Endodermal cell (in vitro differentiated cells): ENCODE results near the gene OTOS. TPM values are rescaled to one million over a fixed set of nuclear protein-coding genes. Genes with fewer than 3 reads are reported as not detected.

Experiments
- DNase-seq: peaks from one replicate; pipeline ENCODE4 v3.0.0-alpha.2; 2017
- H3K27ac ChIP-seq: 2 replicates; pipeline ENCODE4 v1.5.1; 2013; ENCODE audit warnings: mild to moderate bottlenecking, low read depth, low read length, moderate library complexity
- H3K27me3 ChIP-seq: 2 replicates; pipeline ENCODE4 v1.6.1; 2013; ENCODE audit warnings: mild to moderate bottlenecking, low read length, moderate library complexity; ENCODE audit not compliant: insufficient read depth, control insufficient read depth, poor library complexity, severe bottlenecking
- H3K36me3 ChIP-seq: 2 replicates; pipeline ENCODE4 v1.7.0; 2013; ENCODE audit warnings: mild to moderate bottlenecking, low read length, moderate library complexity; ENCODE audit not compliant: control insufficient read depth, insufficient read depth
- H3K4me1 ChIP-seq: one replicate; pipeline ENCODE4 v1.7.0; 2013; ENCODE audit warnings: low read length; ENCODE audit not compliant: control insufficient read depth, insufficient read depth
- H3K4me3 ChIP-seq: 2 replicates; pipeline ENCODE4 v1.5.1; 2013; ENCODE audit warnings: mild to moderate bottlenecking, low read length, moderate library complexity
- H3K9ac ChIP-seq: 2 replicates; pipeline ENCODE4 v1.6.1; 2013; ENCODE audit warnings: mild to moderate bottlenecking, low read length, moderate library complexity; ENCODE audit not compliant: poor library complexity, severe bottlenecking; ENCODE audit errors: extremely low read depth
- H3K9me3 ChIP-seq: 2 replicates; pipeline ENCODE4 v1.6.1; 2013; ENCODE audit warnings: mild to moderate bottlenecking, low read length, moderate library complexity; ENCODE audit not compliant: control insufficient read depth
- H3K27ac Mint-ChIP-seq: 2 replicates; pipeline ENCODE4 v1.8.0; 2020; ENCODE audit warnings: mixed read lengths
- H3K27me3 Mint-ChIP-seq: 2 replicates; pipeline ENCODE4 v1.8.0; 2021; ENCODE audit warnings: mild to moderate bottlenecking, mixed read lengths; ENCODE audit not compliant: insufficient read depth
- H3K36me3 Mint-ChIP-seq: 2 replicates; pipeline ENCODE4 v1.8.0; 2020; ENCODE audit warnings: low read depth, mixed read lengths
- H3K4me1 Mint-ChIP-seq: 2 replicates; pipeline ENCODE4 v1.8.0; 2020; ENCODE audit warnings: mixed read lengths
- H3K4me3 Mint-ChIP-seq: 2 replicates; pipeline ENCODE4 v1.8.0; 2020; ENCODE audit warnings: mild to moderate bottlenecking, moderate library complexity, mixed read lengths
- H3K9me3 Mint-ChIP-seq: 2 replicates; pipeline ENCODE4 v1.8.0; 2020; ENCODE audit warnings: mild to moderate bottlenecking, mixed read lengths
- WGBS, 2 experiments: methylation state at CpG; one replicate each; pipeline versions ENCODE4 v1.1.5 to v1.1.7; 2013; ENCODE audit warnings: missing lambda C conversion rate in 2 of 2, mixed read lengths in 1 of 2; ENCODE audit not compliant: insufficient coverage in 1 of 2, insufficient read length in 1 of 2; 5-methylcytosine and 5-hydroxymethylcytosine counted together
- total RNA-seq, 2 donors: library from RNA; stranded (reverse); fragmentation: NEBNext Ultra II Directional in 1 of 2; extraction: Animal tissue kit (Norgen Biotek cat#: 25700) in 1 of 2; gene quantifications; 2 replicates in 1 of 2; 3 replicates in 1 of 2; pipeline ENCODE4 v1.2.1, GENCODE V29; 2021
- TF ChIP-seq, protein P1 (sequence below): fragments of 200-600 bp; sonication (generic); conservative IDR thresholded peaks from 2 replicates; pipeline ENCODE4 v1.5.0; 2021; ENCODE audit warnings: antibody characterized with exemption, mild to moderate bottlenecking

Gene OTOS
- total RNA-seq, 2 donors from 2014 or later: not detected

DNA sequence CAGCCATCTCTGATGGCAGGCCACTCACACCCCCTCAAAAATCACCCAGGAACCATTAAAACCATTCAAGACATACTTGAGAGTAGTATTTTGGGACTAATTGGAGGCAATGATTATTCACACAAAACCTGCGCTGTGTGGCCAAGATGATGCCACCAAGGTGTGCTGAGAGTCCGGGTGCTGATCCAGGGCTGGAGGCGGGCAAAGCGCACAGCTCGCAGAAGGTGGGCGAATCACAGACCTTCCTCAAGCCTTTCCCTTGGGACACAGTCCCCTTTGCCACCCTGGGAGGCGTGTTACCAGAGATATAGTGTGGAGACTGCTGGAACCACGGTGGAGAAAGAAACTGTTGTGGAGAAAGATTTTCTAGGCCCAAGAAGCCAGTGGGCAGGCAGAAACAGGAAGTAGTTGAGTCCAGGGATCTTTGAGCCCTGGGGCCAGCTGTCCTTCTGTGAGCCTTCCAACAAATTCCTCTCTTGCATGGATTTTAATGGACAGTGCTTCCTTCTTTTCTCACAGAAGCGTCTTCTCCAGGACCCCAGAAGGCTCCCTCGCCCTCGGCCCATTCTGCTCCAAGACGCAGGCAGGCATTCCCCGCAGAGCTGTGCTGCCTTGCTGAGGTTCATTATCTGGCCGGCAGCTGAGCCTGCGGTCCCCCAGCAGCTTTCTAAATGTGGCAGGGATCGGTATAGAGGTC, 12.4 kb downstream of the OTOS start:
- no peaks in the 10 kb centered on the region for H3K27me3 ChIP-seq
- H3K4me3 ChIP-seq: no peak overlapping the region
- no peaks in the 10 kb centered on the region for H3K4me1 ChIP-seq
- H3K27me3 Mint-ChIP-seq: no peaks in the 10 kb centered on the region
- no peak overlapping the region for H3K4me3 Mint-ChIP-seq
- no peaks in the 10 kb centered on the region for H3K9me3 ChIP-seq
- WGBS, 2 experiments: 95 to 97% methylated on average over 11 to 16 of the region's 16 CpGs
- TF ChIP-seq, protein P1, sequence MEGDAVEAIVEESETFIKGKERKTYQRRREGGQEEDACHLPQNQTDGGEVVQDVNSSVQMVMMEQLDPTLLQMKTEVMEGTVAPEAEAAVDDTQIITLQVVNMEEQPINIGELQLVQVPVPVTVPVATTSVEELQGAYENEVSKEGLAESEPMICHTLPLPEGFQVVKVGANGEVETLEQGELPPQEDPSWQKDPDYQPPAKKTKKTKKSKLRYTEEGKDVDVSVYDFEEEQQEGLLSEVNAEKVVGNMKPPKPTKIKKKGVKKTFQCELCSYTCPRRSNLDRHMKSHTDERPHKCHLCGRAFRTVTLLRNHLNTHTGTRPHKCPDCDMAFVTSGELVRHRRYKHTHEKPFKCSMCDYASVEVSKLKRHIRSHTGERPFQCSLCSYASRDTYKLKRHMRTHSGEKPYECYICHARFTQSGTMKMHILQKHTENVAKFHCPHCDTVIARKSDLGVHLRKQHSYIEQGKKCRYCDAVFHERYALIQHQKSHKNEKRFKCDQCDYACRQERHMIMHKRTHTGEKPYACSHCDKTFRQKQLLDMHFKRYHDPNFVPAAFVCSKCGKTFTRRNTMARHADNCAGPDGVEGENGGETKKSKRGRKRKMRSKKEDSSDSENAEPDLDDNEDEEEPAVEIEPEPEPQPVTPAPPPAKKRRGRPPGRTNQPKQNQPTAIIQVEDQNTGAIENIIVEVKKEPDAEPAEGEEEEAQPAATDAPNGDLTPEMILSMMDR: no peak
- peak overlapping the region; percentile 64 for H3K27ac Mint-ChIP-seq
- peaks cover 59% of the 10 kb centered on the region for H3K36me3 ChIP-seq
- H3K9me3 Mint-ChIP-seq: no peaks in the 10 kb centered on the region
- no peak for DNase-seq
- no peak overlapping the region for H3K27ac ChIP-seq
- H3K9ac ChIP-seq: no peak overlapping the region
- no peaks in the 10 kb centered on the region for H3K4me1 Mint-ChIP-seq
- H3K36me3 Mint-ChIP-seq: peaks cover 66% of the 10 kb centered on the region

DNA sequence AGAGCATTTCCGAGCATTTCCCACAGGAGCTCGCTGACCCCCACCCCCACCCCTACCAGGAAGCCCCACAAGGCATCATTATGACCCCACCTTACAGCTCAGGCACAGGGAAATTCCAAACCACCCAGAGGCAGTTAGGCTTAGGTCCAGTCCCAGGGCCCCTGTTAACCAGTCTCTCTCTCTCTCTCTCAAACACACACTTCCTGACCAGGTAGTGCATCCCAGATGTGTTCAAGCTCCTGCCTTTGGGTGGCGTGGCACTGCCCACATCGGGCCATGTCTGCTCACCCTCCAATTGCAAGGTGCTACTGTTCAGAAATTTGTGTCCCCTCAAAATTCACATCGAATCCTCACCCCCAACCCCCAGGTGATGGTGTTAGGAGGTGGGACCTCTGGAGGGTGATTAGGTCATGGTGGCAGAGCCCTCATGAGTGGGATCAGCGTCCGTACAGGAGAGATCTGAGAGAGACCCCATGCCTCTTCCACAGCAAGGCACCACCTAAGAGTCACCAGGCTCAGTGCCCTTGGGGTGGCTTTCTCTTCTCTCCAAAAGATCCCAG, 13.2 kb downstream of the OTOS start:
- no peaks in the 10 kb centered on the region for H3K27me3 Mint-ChIP-seq
- peak; percentile 26 for DNase-seq
- H3K9me3 Mint-ChIP-seq: no peaks in the 10 kb centered on the region
- Histone ChIP-seq H3K27me3 (no peaks in the 10 kb centered on the region), H3K36me3 (peaks cover 51% of the 10 kb centered on the region), H3K27ac (no peak overlapping the region), H3K4me1 (no peaks in the 10 kb centered on the region), H3K9me3 (no peaks in the 10 kb centered on the region), H3K4me3 (no peak overlapping the region), H3K9ac (no peak overlapping the region)
- peak overlapping the region; percentile 64 for H3K27ac Mint-ChIP-seq
- H3K36me3 Mint-ChIP-seq: peaks cover 58% of the 10 kb centered on the region
- no peak overlapping the region for H3K4me3 Mint-ChIP-seq
- TF ChIP-seq, protein P1: no peak
- no peaks in the 10 kb centered on the region for H3K4me1 Mint-ChIP-seq
- 94 to 98% methylated on average over 3 to 6 of the region's 7 CpGs for WGBS, 2 experiments

DNA sequence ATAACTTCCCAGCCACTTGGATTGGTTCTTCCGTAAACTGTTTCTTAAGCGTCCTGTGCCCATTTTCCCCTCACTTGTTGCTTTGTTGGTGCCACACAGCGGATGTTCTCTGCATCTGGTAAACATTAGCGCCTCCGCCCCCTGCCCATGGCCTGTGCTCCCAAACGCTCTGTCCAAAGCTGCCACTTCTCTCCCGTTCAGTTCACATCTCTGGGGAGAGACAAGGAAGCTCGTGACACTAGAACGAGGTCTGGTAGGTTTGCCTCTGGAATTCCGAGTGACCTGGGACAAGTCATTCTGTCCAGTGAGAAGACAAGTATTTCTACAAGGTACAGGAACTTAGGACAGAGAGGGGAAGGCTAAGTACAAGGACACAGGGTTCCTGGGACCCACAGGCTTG, 13.7 kb downstream of the OTOS start:
- TF ChIP-seq, protein P1: no peak
- no peak overlapping the region for H3K27ac ChIP-seq
- no peaks in the 10 kb centered on the region for H3K4me1 Mint-ChIP-seq
- no peaks in the 10 kb centered on the region for H3K27me3 Mint-ChIP-seq
- peak; percentile 13 for DNase-seq
- no peak overlapping the region for H3K4me3 Mint-ChIP-seq
- H3K36me3 ChIP-seq: peaks cover 46% of the 10 kb centered on the region
- H3K4me3 ChIP-seq: no peak overlapping the region
- no peaks in the 10 kb centered on the region for H3K9me3 ChIP-seq
- no peak overlapping the region for H3K27ac Mint-ChIP-seq
- H3K4me1 ChIP-seq: no peaks in the 10 kb centered on the region
- H3K36me3 Mint-ChIP-seq: peaks cover 53% of the 10 kb centered on the region
- no peaks in the 10 kb centered on the region for H3K9me3 Mint-ChIP-seq
- no peak overlapping the region for H3K9ac ChIP-seq
- no peaks in the 10 kb centered on the region for H3K27me3 ChIP-seq
- 94 to 95% methylated on average over 6 to 10 of the region's 10 CpGs for WGBS, 2 experiments
